Pons (tissue), 1 donor: ENCODE data around the gene L2HGDH.
"Not testable (repeated sequence)": the region's sequence is repeated elsewhere in the genome, so short reads cannot be mapped to it uniquely, and the experiment has no call there.

Experiments
- DNase-seq: peaks from one replicate; pipeline ENCODE4 v3.0.0-alpha.2; 2016; ENCODE audit warnings: low spot score

The L2HGDH gene

GRCh38 chr14:50311972-50312733 is at the start of gene L2HGDH, which contains the start of gene DMAC2L:
TSS of gene L2HGDH (minus strand) at chr14:50312229. CDS start at chr14:50312150, 79 bp downstream.
TSS of gene DMAC2L (plus strand) at chr14:50312324. CDS start at chr14:50321488, 9,164 bp downstream.
- peak; percentile 95 for DNase-seq

- DNase-seq = no peak
Measured at GRCh38 chr14:50360851-50361250, 48.8 kb upstream of the L2HGDH start.

GRCh38 chr14:50360093-50360492 is 48.1 kb upstream of the L2HGDH start:
- DNase-seq = no peak

GRCh38 chr14:50359631-50360030 is 47.6 kb upstream of the L2HGDH start:
- no peak for DNase-seq

- no peak for DNase-seq
Measured at GRCh38 chr14:50357753-50358395, 45.8 kb upstream of the L2HGDH start.

- no peak for DNase-seq
Measured at GRCh38 chr14:50357124-50357523, 45.1 kb upstream of the L2HGDH start.

- not testable (repeated sequence) for DNase-seq
Measured at GRCh38 chr14:50356283-50356682, 44.3 kb upstream of the L2HGDH start.

GRCh38 chr14:50355692-50356091 is 43.7 kb upstream of the L2HGDH start:
- no peak for DNase-seq

- DNase-seq = no peak
Measured at GRCh38 chr14:50354527-50354926, 42.5 kb upstream of the L2HGDH start.

GRCh38 chr14:50353126-50353525 is 41.1 kb upstream of the L2HGDH start:
- DNase-seq = no peak

GRCh38 chr14:50352584-50352983 is 40.6 kb upstream of the L2HGDH start:
- no peak for DNase-seq

- DNase-seq = no peak
Measured at GRCh38 chr14:50350975-50351374, 38.9 kb upstream of the L2HGDH start.

- no peak for DNase-seq
Measured at GRCh38 chr14:50348933-50349332, 36.9 kb upstream of the L2HGDH start.

- no peak for DNase-seq
Measured at GRCh38 chr14:50347521-50347920, 35.5 kb upstream of the L2HGDH start.

GRCh38 chr14:50345846-50346422 is 33.9 kb upstream of the L2HGDH start:
- DNase-seq = peak; percentile 31

GRCh38 chr14:50344876-50345563 is 33.0 kb upstream of the L2HGDH start:
- no peak for DNase-seq

- no peak for DNase-seq
Measured at GRCh38 chr14:50344116-50344775, 32.2 kb upstream of the L2HGDH start.

- DNase-seq = no peak
Measured at GRCh38 chr14:50343434-50343833, 31.4 kb upstream of the L2HGDH start.

GRCh38 chr14:50342221-50343078 is 30.4 kb upstream of the L2HGDH start:
- DNase-seq = peak; percentile 89

GRCh38 chr14:50340963-50341362 is 28.9 kb upstream of the L2HGDH start:
- no peak for DNase-seq

- no peak for DNase-seq
Measured at GRCh38 chr14:50340045-50340444, 28.0 kb upstream of the L2HGDH start.
